Measurements from ENCODE around the gene TIPIN.
A peak's percentile ranks its signal among the peaks of the same experiment; 100 is the strongest.
"Not testable (repeated sequence)": the region's sequence is repeated elsewhere in the genome, so short reads cannot be mapped to it uniquely, and the experiment has no call there.

The TIPIN gene

DNA sequence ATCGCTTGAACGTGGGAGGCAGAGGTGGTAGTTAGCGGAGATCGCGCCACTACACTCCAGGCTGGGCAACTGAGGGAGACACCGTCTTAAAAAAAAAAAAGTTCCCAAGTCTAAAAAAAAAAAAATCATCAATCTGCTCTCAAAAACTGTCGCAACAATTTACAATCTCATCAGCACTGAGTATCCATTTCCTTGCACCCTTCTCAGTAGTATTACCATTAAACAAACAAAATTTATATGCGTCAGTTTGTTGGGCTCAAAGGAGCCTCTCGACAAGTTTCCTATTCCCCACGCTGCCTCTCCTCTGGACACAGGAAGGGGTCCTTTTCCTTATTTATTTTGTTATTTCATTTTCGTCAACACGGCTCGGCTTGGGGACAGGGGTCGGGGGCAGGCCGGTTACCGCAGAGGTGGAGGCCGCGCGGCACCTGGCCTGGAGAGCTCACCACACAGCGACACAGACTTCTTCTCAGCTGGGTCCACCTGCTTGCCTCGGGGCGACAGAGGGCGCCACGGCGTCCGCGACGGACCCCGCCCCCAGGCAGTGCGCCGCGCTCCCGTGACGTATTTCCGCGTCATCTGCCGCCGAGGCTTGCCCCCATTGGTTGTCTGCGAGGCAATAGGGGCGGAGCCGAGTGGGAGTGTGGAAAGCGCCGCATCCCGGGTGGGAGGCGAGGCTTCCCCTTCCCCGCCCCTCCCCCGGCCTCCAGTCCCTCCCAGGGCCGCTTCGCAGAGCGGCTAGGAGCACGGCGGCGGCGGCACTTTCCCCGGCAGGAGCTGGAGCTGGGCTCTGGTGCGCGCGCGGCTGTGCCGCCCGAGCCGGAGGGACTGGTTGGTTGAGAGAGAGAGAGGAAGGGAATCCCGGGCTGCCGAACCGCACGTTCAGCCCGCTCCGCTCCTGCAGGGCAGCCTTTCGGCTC lies 30.0 kb upstream of the TIPIN start, which contains the start of gene MAP2K1:
Gene MAP2K1, plus strand, starts transcription at position 709 of the 920 bp plus-strand sequence. CDS start 436 bp downstream, outside the sequence.
- DNase-seq, result peak; percentile 99

DNA sequence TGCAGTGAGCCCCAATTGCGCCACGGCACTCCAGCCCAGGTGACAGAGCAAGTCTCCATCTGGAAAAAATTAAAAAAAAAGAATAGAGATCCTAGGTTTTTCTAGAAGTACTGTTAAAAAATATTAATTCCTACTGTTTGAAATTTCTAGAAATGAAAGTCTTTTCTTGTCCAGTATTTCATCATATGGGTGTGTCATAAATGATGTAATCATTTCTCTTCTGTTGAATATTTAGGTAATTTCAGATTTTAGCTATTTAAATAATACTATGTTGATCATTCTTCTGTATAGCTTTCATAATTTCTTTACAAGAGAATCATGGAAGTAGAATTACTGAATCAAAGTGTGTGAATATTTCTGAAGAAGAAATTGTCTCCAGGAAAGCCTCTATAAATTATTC lies 24.9 kb upstream of the TIPIN start:
- DNase-seq, result not testable (repeated sequence)

DNA sequence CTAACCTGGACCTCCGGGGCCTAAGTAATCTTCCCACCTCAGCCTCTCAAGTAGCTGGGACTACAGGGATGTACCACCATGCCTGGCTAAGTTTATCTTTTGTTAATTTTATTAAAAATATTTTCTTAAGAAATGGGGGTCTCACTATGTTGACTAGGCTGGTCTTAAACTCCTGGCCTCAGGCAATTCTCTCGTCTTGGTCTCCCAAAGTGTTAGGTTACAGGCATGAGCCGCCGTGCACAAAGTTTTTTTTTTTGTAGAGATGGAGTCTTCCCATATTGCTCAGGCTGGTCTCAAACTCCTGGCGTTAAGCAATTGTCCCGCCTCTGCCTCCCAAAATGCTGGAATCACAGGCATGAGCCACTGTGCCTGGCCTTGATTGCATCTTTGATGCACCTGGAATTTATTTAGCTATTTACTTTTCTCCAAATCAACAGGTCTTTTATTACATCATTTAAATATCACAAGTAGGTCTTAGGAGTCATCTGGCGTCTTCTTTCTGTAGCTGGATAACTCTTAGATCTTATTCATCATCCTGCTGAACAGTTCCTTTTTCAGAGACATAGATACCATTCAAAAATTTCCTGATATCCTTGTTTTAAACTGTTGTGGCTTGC lies 22.4 kb upstream of the TIPIN start:
- no peak for DNase-seq

DNA sequence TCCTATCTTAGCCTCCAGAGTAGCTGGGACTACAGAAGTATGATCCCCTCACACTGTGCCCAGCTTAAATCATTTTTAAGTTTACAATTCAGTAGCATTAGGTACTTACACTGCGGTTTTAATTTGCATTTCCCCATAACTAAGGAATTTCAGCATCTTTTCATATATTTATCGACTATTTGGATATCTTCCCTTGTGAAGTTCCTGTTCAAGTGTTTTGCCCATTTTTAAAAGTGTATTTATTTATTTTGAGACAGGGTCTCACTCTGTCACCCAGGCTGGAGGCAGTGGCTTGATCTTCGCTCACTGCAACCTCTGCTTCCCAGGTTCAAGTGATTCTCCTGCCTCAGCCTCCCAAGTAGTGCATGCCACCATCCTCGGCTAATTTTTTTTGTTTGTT lies 17.7 kb upstream of the TIPIN start:
- no peak for DNase-seq

DNA sequence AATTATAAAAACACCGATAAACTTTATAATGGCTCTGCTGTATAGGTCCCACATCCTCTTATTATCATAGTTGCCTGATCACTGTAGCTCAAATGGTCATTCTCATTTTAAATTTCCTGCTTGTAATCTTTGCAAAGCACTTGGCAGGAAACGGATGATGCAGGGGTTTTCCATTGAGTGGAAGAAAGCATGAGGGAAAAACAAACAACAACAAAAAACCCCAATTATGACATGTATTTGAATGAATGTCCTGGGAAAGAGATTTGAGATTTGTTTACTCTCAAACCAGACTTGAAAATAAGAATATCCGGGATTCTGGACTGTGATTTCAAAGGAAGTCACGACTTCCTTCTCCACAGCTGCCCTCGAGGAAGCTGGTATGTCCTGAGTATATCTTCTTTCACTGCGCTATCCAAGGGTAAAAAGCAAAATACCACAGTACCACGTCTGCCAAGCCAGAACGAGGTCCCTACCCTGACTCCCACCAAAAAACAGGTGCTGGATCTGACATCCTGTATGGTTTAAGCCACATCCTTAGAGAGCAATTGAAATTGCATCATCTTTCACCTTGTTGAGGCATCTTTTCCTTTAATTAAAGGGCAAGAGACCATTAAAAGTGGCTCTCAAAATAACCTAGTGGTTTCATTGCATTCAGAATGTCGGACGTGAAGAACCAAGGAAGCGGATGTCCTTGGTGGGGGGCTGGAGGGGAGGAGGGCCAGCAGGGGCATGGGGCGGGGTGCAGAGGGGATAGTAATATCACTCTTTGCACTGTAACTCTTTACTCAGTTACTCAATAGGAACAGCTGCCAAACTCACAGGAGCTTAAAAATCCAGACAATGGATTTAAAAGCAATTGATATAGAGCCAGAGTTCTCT lies 13.5 kb upstream of the TIPIN start:
- DNase-seq, result no peak

DNA sequence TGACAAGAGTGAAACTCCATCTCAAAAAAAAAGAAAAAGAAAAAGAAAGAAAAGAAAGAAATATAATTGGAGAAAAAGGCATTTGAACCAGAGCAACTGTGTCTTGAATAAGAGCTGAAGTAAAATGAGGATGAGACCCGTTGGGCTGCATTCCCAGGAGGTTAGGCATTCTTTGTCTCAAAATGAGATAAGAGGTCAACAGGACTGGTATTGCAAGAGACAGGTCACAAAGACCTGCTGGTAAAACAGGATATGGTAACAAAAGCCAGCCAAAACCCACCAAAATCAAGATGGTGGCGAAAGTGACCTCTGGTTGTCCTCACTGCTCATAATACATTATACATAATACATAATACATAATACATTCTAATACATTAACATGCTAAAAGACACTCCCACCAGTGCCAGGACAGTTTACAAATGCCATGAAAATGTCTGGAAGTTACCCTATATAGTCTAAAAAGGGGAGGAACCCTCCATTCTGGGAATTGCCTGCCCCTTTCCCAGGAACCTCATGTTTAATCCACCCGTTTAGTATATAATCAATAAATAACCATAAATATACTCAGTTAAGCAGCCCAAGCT lies 8.6 kb upstream of the TIPIN start:
- no peak for DNase-seq

DNA sequence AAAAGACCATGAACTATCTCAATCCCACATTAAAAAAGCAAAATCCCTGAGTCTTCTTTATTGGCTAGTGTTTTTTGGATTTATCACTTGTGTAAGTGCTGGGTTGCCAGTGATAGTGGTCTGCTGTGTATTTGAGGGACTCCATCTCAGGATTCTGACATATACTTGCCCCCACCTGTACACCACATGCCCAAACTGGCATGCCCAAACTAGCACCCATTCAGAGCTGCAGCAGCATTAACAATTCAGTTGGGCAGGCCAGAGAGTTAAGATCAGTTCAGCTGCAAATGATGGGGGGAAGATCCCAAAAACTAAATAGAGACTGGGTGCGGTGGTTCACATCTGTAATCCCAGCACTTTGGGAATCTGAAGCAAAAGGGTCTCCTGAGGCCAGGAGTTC lies 6.3 kb upstream of the TIPIN start:
- DNase-seq, result no peak

DNA sequence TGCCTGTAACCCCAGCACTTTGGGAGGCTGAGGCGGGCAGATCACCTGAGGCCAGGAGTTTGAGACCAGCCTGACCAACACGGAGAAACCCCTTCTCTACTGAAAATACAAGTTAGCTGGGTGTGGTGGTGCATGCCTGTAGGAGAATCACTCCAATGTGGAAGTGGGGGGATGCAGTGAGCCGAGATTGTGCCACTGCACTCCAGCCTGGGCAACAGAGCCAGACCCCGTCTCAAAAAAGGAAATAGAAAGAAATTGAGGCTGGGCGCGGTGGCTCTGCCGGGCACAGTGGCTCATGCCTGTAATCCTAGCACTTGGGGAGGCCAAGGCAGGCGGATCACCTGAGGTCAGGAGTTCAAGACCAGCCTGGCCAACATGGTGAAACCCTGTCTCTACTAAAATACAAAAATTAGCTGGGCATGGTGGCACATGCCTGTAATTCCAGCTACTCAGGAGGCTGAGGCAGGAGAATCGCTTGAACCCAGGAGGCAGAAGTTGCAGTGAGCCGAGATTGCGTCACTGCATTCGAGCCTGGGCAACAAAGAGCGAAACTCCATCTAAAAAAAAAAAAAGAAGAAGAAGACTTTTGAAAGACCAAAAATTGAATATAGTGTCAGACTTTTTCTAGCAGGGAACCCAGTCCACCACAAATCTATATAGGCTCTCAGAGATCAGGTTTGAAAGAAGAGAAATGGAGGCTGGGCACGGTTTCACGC lies 5.4 kb upstream of the TIPIN start:
- not testable (repeated sequence) for DNase-seq

DNA sequence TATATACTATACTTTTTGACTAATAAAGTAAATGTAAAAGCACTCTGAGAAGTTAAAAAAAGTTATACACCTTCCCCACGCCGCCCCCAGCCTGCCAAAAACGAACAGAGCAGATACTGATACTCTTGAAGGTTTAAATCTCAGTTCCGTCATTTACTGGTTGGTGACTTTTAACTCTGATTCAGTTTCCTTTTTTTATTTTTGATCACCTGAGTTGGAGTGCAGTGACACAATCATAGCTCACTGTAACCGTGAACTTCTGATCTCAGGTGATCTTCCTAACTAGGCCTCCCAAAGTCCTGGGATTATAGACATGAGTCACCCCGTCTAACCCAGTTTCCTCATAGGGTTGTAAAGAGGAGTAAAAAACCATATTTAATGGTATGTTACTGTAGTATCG lies 3.3 kb upstream of the TIPIN start:
- DNase-seq, result no peak

DNA sequence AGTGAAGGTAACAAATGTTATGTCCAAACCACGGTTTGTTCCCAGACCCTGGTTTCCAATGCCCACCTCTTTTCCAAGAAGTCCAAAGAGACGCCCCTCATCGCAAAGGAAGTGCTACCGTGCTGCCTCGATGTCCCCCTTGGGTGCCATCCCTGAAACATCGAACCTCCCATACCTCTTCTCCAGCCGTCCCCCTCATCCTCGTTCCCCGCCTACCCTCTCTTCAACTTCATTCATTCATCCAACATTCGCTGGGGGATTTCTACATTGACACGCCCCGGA lies 467 bp downstream of the TIPIN start:
- no peak for DNase-seq

DNA sequence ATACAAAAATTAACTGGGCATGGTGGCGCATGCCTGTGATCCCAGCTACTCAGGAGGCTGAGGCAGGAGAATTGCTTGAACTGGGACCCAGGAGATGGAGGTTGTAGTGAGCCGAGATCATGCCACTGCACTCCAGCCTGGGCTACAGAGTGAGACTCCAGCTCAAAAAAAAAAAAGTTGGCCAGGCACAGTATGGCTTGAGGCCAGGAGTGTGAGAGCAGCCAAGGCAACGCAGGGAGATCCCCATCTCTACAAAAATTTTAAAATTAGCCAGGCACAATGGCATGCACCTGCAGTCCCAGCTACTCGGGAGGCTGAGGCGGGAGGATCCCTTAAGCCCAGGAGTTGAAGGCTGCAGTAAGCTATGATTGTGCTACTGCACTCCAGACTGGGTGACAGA lies 8.0 kb downstream of the TIPIN start:
- DNase-seq, result not testable (repeated sequence)

DNA sequence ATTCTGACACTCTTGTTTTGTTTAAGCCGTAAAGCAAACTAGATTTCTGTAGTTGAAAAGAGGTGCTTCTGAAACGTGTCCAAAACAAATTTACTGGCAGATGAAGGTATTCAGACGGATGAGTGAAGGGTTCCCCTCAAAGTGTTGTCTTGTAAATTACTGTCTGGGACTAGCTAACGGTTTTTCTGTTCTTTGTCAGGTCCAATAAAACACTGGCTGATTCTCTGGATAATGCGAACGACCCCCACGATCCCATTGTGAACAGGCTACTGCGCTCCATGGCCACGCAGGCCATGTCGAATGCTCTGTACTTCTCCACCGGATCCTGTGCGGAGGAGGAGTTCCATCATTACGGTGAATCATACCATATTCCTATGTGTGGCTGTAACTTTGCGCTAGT lies 27.7 kb downstream of the TIPIN start:
- no peak for DNase-seq

DNA sequence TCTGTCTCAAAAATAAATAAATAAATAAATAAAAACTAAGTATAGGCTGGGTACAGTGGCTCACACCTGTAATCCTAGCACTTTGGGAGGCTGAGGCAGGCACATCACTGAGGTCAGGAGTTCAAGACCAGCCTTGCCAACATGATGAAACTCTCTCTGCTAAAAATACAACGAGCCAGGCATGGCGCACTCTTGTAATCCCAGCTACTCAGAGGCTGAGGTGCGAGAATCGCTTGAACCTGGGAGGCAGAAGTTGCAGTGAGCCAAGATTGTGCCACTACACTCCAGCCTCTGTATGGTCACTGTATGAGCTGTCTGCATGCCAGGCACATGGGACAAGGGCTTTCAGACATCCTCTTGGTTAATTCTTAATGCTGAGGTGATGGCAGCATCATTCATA lies 28.7 kb downstream of the TIPIN start:
- DNase-seq, result no peak

DNA sequence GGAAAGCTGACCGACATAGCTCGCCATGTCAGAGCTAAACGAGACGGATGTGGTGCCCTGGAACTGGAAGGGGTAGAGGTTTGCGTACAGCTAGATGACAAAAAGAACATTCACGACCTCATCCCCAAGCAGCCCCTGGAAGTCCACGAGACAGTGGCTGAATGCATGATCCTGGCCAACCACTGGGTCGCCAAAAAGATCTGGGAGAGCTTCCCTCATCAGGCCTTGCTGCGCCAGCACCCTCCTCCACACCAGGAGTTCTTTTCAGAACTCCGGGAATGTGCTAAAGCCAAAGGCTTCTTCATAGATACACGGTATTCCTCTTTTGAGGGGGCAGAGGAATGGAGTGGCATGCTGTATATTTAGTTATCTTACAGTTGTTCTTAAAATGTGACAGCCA lies 30.4 kb downstream of the TIPIN start:
- DNase-seq, result no peak

DNA sequence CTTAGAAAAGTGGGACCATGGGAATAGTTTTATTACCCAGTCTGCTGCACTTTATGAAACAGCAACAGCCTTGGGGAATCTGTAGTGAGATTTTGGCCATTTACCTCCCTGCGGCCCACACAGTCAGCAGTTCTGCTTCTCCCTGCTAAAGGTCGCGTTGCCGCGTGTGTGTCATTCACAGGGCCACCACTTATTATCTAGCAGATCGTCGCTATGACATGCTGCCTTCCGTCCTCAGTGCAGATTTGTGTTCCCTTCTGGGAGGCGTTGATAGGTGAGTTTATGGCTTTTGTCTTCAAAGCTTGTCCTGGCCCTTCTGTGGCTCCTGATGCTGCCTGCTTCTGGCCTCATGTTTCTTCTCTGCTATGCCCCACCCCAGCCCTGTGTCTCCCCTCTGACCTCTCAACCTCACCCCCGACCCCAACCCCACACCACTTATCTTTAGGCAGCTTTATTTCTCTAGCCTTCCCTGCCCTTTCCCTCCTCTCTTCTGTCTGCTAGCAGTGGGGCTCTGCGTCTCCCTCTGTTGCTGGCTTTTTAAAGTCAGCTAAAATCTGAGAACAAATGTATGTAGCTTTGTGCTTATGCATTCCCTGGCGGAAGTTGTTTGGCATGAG lies 33.1 kb downstream of the TIPIN start:
- no peak for DNase-seq

DNA sequence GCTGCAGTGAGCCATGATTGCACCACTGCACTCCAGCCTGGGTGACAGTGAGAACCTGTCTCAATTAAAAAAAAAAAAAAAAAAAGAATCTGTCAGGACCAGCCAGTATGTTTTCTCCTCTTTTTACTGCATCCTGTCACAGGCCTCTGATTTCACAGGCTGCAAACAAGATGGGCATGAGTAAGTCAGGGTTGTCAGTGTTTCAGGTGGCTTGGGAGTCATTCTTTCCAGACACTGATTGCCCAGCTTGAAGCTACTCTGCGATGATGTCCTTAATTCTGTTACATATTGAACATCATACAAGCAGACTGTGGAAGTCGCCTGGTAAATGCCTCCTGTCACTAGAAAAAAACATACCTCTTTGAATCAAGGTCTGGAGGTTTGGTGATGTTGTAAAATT lies 44.3 kb downstream of the TIPIN start:
- no peak for DNase-seq

DNA sequence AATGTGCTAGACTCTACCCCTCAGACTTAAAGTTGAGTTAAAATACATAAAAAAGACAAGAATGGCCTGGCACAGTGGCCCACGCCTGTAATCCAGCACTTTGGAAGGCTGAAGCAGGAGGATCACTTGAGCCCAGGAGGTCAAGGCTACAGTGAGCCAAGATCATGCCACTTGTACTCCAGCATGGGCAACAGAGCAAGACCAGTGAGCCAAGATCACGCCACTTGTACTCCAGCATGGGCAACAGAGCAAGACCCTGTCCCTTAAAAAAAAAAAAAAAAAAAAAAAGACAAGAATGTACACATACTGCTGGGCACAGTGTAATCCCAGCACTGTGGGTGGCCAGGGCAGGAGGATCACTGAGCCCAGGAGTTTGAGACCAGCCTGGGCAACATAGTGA lies 45.7 kb downstream of the TIPIN start:
- no peak for DNase-seq

DNA sequence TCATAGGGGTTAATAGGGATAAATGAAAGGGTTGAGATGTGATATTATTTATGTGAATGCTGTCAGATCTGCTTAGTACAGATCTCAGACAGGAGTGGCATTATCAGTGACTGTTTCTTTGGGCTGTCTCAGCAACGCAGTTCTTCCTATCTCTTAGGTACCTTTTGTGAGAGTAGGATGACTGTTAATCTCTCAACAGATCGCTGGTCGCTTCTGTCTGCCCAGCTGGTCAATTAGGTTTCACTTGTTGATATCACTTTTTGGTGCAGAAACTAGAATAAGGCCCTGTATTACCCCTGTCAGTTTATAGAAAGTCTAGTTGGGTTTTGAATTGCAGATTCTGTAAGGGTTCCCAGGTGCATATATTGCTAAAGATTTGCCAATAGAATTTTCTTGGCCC lies 46.7 kb downstream of the TIPIN start:
- no peak for DNase-seq

DNA sequence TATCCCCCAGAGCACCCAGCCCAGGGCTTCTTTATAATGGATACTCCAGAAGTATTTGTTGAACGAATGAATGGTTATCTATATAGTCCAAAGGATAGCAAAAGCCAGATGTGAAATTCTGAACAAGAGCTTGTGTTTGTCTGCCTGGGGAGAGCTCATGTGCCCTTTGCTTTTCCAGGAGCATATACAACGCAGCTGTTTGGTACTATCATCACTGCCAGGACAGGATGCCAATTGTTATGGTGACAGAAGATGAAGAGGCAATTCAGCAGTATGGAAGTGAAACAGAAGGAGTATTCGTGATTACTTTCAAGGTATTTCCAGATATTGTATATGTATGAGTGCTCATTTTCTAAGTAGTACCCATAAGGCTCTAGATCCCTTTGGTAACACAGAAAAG lies 48.0 kb downstream of the TIPIN start:
- DNase-seq, result no peak

DNA sequence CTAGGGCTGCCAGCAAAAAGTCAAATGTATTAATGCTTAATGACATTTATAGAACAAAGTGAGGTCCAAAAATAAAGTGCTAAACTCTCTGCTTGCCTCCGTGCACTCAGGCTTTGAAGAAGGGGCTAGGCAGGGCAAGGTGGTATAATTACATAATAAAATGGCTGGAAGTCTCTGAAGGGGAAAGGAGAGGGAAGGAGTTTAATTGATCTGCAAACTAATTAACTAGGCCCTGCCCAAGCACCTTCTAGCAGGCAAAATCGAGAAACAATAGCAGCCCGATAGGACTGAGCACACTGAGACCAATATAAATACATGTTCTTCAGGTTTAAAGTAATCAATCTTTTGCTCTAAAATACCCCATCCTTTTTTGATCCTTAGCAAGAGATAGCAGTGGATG lies 50.1 kb downstream of the TIPIN start:
- no peak for DNase-seq

DNA sequence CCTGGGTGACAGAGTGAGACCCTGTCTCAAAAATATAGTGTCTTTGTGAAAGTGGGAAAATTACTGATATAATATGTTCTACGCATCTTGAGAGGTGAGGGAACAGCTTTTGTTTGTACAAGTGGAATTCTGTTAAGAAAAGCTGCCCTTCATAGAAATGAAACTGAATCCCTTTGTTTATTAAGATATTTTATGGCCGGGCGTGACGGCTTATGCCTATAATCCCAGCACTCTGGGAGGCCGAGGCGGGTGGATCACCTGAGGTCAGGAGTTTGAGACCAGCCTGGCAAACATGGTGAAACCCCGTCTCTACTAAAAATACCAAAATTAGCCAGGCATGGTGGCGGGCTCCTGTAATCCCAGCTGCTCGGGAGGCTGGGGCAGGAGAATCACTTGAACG lies 52.1 kb downstream of the TIPIN start:
- DNase-seq, result not testable (repeated sequence)
